Activated CD8-positive, alpha-beta memory T cell treated with anti-CD3 and anti-CD28 coated beads, Interleukin-2, amount 50 U/mL, for 24 hours (primary cell): ENCODE measurements around the gene C11orf97.
"Not testable (repeated sequence)": the region's sequence is repeated elsewhere in the genome, so short reads cannot be mapped to it uniquely, and the experiment has no call there.

Experiments
- DNase-seq: peaks from one replicate; pipeline ENCODE4 v3.0.0-alpha.2; 2020; ENCODE audit errors: extremely low read depth

Gene C11orf97

DNA sequence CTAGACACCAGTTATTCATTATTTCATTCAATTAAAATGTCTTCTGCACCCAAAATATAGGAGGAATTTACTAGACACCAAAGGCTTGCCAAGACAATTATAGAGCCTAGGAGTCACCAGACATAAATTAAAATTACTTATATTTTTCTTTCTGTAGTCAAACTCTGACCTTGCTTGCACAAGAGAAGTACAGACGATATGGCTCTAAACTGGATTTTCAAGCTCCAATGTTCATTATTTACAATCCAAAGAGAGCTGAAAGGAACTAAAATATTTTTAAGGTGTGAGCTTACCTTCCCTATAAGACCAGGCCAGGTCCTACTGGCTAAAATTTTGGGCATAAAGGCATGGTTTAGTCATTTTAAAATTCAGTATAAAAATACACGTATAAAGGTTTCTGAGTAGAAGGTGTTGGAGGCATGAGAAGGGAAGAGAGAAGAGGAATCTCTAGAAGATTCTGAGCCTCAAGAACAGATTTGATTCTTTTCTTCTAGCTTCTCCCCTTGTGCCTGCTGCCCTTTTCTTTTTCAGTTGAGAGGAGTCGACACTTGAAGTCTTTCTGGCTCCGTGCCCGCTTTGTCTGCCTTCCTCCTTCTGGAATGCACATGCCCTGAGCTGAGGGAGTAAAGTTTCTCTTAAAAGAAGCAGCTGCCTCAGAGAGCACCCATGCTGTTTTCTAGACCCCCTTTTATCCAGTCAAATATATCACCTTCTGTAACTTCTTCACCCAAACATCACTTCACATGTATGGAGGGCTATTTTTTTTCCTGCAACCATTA, 13.5 kb downstream of the C11orf97 start:
- no peak for DNase-seq

DNA sequence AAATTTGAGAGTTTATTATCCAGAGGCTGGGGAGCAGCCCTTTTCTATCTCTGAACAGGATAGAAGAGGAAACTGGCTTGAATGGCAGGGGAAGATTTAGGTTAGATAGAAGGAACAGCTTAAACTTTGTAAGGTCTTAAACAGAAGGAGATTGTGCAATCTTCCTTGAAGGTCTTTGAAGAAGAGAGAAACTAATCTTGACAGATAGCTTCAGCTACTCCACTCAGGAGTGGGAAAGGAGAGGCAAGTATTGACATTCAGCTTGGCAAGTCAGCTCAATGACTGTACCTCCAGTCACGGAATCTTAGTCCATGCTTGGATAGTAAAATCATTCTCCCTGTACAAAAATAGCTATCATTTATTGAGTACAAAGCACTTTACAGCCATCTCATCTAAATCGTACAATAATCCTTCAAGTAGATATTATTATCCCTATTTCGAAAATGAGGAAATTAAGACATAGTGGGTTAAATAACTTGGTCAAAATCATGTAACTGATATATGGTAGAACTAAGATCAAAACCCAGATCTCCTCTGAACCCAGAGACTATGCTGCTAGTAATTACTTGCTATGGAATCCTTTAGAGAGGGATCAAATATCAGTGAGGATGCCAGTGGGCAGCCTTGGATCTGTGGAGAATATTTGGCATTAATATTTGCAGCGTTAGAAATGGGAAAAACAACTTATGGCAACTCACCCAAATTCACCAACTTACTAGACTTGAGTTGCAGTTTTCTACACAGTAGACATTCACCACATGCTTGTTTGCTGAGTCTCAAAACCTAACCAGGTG, 14.6 kb downstream of the C11orf97 start:
- DNase-seq, result no peak

DNA sequence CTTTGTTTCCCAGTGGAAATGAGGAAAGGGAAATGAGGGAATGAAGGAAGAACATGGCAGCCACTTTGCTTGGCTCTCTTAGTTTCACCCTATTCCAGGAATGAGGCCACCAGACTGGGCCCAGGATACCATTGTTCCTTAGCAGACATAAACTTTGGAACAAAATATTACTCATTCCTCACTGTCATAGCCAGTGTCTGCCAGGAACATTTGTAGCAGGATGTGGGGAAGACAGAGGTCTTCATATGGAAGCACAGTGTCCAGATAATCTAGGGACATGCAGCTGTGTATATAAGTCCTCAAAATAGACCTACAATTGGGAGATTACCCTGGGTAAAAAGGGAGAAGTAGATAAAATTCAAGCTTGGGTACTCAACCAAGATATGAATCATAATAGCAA, 16.3 kb downstream of the C11orf97 start:
- no peak for DNase-seq

DNA sequence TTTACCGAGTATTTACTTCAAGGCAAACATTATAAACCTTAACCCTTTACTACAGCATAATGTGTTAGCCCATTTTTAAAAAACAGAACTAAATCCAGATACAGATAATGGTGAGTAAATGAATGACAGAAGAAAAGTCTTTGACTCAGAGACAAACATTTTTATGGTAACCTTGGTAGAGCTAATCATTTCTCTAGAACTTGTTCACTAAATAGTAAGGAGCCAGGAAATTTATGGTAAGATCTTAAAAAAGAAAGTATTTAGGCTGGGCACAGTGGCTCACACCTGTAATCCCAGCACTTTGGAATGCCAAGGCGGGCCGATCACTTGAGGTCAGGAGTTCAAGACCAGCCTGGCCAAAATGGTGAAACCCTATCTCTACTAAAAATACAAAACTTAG, 19.9 kb downstream of the C11orf97 start:
- no peak for DNase-seq

DNA sequence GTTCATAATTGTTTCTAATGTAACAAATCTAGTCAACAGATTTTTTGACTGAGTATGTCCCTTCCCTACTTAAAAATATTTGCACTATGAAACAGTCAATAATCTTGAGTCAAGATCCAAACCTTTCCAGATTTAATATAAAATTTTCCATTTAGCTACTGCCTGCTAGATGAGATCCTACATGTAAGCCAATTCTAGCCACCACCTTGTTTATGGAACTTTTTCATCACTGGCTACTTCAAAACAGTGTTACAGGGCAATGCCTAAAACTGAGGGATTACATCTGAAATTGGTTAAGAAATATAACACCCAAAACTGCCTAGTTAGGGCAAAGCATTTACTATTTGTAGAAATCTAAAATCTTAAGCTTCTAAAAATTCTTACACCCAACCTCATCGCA, 20.9 kb downstream of the C11orf97 start:
- DNase-seq, result no peak

DNA sequence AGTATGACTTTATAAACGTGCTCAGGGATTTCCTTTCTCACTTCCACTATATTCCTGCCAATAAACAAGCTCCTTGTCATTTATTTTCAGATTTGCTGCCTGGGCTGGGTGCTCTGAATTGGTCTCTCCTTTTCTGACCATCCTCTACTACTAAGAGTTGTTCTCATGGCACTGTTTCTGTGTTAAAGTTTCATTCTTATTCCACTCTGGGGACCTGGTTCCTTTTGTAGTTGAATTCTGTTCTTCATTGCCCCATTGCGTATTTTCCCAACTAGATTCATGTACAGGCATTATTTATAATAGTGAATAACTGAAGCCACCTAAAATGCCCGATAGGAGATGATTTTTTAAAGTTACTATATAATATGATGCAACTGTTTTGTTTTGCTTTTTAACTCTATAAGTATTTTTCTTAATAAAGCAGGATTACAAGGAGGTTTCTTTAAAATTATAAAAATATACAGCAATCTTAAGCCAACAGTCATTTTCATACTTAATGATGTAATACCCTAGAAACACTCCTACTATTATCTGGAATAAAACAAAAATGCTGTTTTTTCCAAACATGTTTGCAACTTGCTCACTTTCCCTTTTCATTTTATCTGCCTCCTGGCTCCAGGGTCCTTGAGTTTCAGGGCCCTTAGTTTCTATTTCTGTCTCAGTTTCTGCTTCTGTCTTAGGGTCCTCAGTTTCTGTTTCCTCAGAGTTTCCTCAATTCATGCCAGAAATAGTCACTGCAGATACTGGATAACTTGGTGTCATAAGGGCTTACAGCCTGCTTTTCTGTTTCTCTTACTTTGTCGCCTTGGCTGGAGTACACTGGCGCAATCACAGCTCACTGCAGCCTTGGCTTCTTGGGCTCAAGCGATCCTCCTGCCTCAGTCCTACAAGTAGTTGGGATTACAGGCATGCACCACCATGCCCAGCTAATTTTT, 21.7 kb downstream of the C11orf97 start:
- no peak for DNase-seq

- DNase-seq, result no peak
Measured at GRCh38 chr11:94536386-94536785, 24.1 kb downstream of the C11orf97 start.

DNA sequence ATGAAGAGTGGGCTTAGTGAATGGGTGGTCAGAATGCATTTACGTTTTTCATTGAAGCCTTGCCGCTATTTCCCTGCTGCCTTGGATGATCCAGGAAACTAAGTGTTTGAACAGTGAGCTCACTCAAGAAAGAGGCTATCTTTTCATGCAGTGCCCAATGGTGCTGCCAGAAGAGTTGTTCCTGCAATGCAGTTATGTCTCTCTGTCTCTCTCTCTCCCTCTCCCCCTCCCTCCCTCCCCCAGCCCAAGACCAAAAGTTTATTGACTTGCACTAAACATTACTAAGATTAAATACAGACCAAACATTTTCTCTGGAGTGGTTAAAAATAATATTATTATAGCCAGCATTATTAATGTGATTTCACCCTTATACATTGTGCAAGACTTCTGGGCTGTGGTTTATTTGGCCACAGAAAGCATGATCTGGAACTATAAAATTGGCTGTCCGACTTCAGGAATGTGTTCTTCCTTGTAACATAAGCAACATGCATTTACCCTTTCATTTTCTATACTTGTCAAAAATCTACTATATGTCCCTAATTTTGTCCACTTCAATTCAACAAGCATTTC, 24.9 kb downstream of the C11orf97 start:
- no peak for DNase-seq

DNA sequence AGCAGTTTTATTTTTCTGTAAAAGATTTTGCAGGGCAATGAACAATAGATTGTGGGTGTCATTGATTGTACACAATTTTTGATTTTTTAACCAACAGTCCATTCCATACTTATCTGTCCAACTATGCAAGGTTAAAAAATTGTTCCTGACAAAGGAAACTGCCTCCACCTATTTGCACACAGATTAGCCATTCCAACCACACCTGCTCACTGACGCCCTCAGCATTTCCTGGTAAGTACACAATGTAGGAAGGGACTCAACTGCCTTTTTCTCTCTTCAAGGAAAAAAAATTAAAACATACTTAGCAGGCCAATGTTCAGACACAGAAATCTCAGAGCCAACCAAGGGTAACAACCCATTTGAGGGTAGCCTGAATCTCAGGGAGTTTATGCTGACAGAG, 27.2 kb downstream of the C11orf97 start:
- DNase-seq, result no peak

DNA sequence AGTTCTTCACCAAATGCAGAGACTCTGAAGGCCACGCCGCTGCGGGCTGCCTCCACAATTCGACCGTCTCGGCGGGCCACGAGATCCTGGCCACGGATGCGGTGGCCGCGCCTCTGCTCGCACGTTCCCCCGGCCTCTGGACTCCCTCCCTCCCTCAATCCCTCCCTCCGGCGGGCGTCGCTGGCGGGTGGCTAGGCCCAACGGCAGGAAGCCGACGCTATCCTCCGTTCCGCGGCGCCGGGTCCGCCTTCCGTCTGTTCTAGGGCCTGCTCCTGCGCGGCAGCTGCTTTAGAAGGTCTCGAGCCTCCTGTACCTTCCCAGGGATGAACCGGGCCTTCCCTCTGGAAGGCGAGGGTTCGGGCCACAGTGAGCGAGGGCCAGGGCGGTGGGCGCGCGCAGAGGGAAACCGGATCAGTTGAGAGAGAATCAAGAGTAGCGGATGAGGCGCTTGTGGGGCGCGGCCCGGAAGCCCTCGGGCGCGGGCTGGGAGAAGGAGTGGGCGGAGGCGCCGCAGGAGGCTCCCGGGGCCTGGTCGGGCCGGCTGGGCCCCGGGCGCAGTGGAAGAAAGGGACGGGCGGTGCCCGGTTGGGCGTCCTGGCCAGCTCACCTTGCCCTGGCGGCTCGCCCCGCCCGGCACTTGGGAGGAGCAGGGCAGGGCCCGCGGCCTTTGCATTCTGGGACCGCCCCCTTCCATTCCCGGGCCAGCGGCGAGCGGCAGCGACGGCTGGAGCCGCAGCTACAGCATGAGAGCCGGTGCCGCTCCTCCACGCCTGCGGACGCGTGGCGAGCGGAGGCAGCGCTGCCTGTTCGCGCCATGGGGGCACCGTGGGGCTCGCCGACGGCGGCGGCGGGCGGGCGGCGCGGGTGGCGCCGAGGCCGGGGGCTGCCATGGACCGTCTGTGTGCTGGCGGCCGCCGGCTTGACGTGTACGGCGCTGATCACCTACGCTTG, 31.7 kb downstream of the C11orf97 start, which contains the start of gene FUT4:
FUT4 (plus strand) TSS at position 227 of the 951 bp plus-strand sequence; CDS start at position 440, 213 bp downstream.
- DNase-seq, result peak; percentile 39

DNA sequence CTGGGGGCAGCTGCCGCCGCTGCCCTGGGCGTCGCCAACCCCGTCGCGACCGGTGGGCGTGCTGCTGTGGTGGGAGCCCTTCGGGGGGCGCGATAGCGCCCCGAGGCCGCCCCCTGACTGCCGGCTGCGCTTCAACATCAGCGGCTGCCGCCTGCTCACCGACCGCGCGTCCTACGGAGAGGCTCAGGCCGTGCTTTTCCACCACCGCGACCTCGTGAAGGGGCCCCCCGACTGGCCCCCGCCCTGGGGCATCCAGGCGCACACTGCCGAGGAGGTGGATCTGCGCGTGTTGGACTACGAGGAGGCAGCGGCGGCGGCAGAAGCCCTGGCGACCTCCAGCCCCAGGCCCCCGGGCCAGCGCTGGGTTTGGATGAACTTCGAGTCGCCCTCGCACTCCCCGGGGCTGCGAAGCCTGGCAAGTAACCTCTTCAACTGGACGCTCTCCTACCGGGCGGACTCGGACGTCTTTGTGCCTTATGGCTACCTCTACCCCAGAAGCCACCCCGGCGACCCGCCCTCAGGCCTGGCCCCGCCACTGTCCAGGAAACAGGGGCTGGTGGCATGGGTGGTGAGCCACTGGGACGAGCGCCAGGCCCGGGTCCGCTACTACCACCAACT, 32.5 kb downstream of the C11orf97 start:
- DNase-seq, result no peak

DNA sequence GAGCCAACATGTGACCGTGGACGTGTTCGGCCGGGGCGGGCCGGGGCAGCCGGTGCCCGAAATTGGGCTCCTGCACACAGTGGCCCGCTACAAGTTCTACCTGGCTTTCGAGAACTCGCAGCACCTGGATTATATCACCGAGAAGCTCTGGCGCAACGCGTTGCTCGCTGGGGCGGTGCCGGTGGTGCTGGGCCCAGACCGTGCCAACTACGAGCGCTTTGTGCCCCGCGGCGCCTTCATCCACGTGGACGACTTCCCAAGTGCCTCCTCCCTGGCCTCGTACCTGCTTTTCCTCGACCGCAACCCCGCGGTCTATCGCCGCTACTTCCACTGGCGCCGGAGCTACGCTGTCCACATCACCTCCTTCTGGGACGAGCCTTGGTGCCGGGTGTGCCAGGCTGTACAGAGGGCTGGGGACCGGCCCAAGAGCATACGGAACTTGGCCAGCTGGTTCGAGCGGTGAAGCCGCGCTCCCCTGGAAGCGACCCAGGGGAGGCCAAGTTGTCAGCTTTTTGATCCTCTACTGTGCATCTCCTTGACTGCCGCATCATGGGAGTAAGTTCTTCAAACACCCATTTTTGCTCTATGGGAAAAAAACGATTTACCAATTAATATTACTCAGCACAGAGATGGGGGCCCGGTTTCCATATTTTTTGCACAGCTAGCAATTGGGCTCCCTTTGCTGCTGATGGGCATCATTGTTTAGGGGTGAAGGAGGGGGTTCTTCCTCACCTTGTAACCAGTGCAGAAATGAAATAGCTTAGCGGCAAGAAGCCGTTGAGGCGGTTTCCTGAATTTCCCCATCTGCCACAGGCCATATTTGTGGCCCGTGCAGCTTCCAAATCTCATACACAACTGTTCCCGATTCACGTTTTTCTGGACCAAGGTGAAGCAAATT, 33.3 kb downstream of the C11orf97 start:
- DNase-seq, result no peak

- no peak for DNase-seq
Measured at GRCh38 chr11:94546162-94546470, 33.9 kb downstream of the C11orf97 start.

DNA sequence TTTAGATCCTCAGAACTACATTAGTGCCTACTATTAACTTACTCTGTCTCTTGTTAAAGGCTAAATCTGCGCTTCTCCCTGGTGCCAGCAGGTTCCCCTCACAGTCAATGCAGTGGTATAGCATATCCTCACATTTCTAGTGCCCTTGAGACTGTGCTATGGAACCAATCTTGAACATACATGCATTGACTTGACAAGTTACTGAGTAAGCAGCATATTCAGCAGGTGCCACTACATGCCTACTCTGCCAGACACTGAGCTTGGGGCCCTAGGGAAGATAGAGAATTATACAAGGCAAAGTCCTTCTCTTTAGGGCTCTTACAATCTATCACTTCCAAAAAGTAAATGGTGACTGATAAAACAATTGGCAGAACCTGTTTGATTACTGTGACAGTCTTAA, 34.6 kb downstream of the C11orf97 start:
- no peak for DNase-seq

DNA sequence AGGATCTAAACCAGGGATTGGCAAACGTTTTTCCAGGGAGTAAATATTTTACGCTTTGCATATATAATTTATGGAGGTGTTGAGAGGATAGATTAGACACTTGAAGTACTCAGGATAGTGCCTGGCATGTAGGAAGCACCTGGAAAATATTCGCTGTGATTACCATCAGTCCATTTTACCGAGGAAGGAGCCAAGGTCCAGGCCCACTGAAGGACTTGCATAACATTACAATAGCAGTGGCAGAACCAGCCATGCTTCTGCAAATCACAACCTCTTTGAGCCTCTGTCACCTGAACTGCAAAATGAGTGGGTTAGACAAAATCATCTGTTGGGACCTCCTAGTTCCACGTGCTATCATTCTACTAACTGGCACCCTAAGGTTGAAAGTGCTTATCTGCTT, 36.9 kb downstream of the C11orf97 start:
- DNase-seq, result no peak

GRCh38 chr11:94550513-94550912, 38.3 kb downstream of the C11orf97 start:
- DNase-seq, result no peak

GRCh38 chr11:94553938-94554337, 41.7 kb downstream of the C11orf97 start:
- no peak for DNase-seq

- DNase-seq, result not testable (repeated sequence)
Measured at GRCh38 chr11:94555752-94556329, 43.6 kb downstream of the C11orf97 start.

- no peak for DNase-seq
Measured at GRCh38 chr11:94557421-94557820, 45.2 kb downstream of the C11orf97 start.
